HEK293 (cell line): ENCODE data around the gene ABCF1.

Source experiments
- CTCF ChIA-PET: fragments of 350-600 bp; formaldehyde crosslinking; extraction: SDS; loops from one replicate; lab custom pipeline; 2021; ENCODE audit warnings: antibody characterized with exemption; lab: Yijun Ruan, JAX
- POLR2A ChIA-PET: fragments of 300-600 bp; formaldehyde crosslinking; extraction: SDS; loops from one replicate; lab custom pipeline; 2020; ENCODE audit warnings: antibody characterized with exemption, inconsistent platforms; lab: Yijun Ruan, JAX
- H3K27ac ChIP-seq: fragments of 200-500 bp; sonication (Bioruptor generic); 2 replicates; pipeline ENCODE4 v1.5.1; 2014; ENCODE audit warnings: low read depth, low read length, control low read depth, inconsistent platforms; ENCODE audit errors: extremely low read depth
- H3K36me3 ChIP-seq, 2 experiments: fragments of 200-500 bp in 1 of 2; sonication (Bioruptor generic) in 1 of 2; 1 replicate in 1 of 2; 2 replicates in 1 of 2; pipeline ENCODE4 v1.5.1; 2014 to 2017; ENCODE audit warnings: inconsistent platforms in 2 of 2, low read length in 2 of 2; ENCODE audit not compliant: control insufficient read depth in 2 of 2, insufficient read depth in 1 of 2
- H3K4me1 ChIP-seq: fragments of 200-500 bp; sonication (Bioruptor generic); 2 replicates; pipeline ENCODE4 v1.5.1; 2014; ENCODE audit warnings: mild to moderate bottlenecking, low read length, inconsistent platforms; ENCODE audit not compliant: control insufficient read depth, insufficient read depth
- H3K4me3 ChIP-seq: 2 replicates; pipeline ENCODE4 v1.5.1; 2011; ENCODE audit warnings: low read depth, mild to moderate bottlenecking, control low read depth, low read length, moderate library complexity
- H3K9me3 ChIP-seq: fragments of 200-500 bp; sonication (Bioruptor generic); 2 replicates; pipeline ENCODE4 v1.5.1; 2014; ENCODE audit warnings: low read depth, low read length, inconsistent platforms; ENCODE audit not compliant: control insufficient read depth, insufficient read depth
- IKZF3 ChIP-seq: fragments of 450-650 bp; IDR thresholded peaks from 2 replicates; pipeline ENCODE4 v1.5.0; 2018; ENCODE audit warnings: missing biosample characterization, mild to moderate bottlenecking, missing genetic modification characterization, moderate library complexity
- PRDM2 ChIP-seq: fragments of 450-650 bp; formaldehyde crosslinking; IDR thresholded peaks from 2 replicates; pipeline ENCODE4 v1.5.1; 2016; ENCODE audit warnings: missing biosample characterization, missing genetic modification characterization, borderline replicate concordance
- ZNF121 ChIP-seq: fragments of 450-650 bp; formaldehyde crosslinking; IDR thresholded peaks from 2 replicates; pipeline ENCODE4 v1.5.1; 2016; ENCODE audit warnings: missing biosample characterization, missing genetic modification characterization
- ZNF133 ChIP-seq: fragments of 450-650 bp; formaldehyde crosslinking; IDR thresholded peaks from 2 replicates; pipeline ENCODE4 v1.5.1; 2016; ENCODE audit warnings: missing biosample characterization, missing genetic modification characterization
- ZNF311 ChIP-seq: fragments of 450-650 bp; formaldehyde crosslinking; IDR thresholded peaks from 2 replicates; pipeline ENCODE4 v1.5.1; 2017; ENCODE audit warnings: missing biosample characterization, missing genetic modification characterization, borderline replicate concordance
- ZNF488 ChIP-seq: fragments of 450-650 bp; formaldehyde crosslinking; IDR thresholded peaks from 2 replicates; pipeline ENCODE4 v1.5.1; 2016; ENCODE audit warnings: missing biosample characterization, missing genetic modification characterization
- ZNF549 ChIP-seq: fragments of 450-650 bp; IDR thresholded peaks from 2 replicates; pipeline ENCODE4 v1.5.1; 2018; ENCODE audit warnings: missing biosample characterization, missing genetic modification characterization, mild to moderate bottlenecking, inconsistent platforms, moderate library complexity
- ZNF830 ChIP-seq: fragments of 450-650 bp; IDR thresholded peaks from 2 replicates; pipeline ENCODE4 v1.5.0; 2018; ENCODE audit warnings: missing biosample characterization, missing genetic modification characterization, low read depth, mild to moderate bottlenecking, moderate library complexity
- TF ChIP-seq, protein P1 (sequence below): fragments of 450-650 bp; formaldehyde crosslinking; conservative IDR thresholded peaks from 2 replicates; pipeline ENCODE4 v1.5.1; 2016; ENCODE audit warnings: low read depth, missing biosample characterization, missing genetic modification characterization
- TF ChIP-seq, protein P2 (sequence below): fragments of 450-650 bp; formaldehyde crosslinking; IDR thresholded peaks from 2 replicates; pipeline ENCODE4 v1.5.1; 2017; ENCODE audit warnings: missing biosample characterization, missing genetic modification characterization
- TF ChIP-seq, protein P3 (sequence below): fragments of 450-650 bp; formaldehyde crosslinking; IDR thresholded peaks from 2 replicates; pipeline ENCODE4 v1.5.1; 2016; ENCODE audit warnings: missing biosample characterization, missing genetic modification characterization

Gene ABCF1

DNA sequence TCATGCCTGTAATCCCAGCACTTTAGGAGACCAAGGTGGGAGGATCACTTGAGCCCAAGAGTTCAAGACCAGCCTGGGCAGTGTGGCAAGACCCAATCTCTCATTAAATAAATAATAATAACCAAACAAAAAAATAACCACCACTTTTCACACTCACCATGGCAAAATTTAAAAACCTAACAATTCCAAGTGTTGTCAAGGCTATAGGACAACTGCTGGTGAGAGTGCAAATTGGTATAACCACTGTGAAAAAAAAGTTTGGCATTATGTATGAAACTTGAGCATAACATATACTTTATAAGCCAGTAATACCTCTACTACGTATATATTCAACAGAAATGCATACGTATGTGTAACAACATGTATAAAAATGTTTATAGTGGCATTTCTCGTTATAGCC, 10.3 kb upstream of the ABCF1 start:
- TF ChIP-seq IKZF3 (tag by site-specific recombination) (no peak), ZNF311 (tag by site-specific recombination) (no peak), ZNF830 (tag by site-specific recombination) (no peak), ZNF488 (no peak), PRDM2 (tag by site-specific recombination) (no peak), ZNF121 (tag by site-specific recombination) (no peak), ZNF549 (tag by site-specific recombination) (no peak), ZNF133 (no peak)
- TF ChIP-seq, protein P1, sequence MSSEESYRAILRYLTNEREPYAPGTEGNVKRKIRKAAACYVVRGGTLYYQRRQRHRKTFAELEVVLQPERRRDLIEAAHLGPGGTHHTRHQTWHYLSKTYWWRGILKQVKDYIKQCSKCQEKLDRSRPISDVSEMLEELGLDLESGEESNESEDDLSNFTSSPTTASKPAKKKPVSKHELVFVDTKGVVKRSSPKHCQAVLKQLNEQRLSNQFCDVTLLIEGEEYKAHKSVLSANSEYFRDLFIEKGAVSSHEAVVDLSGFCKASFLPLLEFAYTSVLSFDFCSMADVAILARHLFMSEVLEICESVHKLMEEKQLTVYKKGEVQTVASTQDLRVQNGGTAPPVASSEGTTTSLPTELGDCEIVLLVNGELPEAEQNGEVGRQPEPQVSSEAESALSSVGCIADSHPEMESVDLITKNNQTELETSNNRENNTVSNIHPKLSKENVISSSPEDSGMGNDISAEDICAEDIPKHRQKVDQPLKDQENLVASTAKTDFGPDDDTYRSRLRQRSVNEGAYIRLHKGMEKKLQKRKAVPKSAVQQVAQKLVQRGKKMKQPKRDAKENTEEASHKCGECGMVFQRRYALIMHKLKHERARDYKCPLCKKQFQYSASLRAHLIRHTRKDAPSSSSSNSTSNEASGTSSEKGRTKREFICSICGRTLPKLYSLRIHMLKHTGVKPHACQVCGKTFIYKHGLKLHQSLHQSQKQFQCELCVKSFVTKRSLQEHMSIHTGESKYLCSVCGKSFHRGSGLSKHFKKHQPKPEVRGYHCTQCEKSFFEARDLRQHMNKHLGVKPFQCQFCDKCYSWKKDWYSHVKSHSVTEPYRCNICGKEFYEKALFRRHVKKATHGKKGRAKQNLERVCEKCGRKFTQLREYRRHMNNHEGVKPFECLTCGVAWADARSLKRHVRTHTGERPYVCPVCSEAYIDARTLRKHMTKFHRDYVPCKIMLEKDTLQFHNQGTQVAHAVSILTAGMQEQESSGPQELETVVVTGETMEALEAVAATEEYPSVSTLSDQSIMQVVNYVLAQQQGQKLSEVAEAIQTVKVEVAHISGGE, result no peak
- TF ChIP-seq, protein P2, sequence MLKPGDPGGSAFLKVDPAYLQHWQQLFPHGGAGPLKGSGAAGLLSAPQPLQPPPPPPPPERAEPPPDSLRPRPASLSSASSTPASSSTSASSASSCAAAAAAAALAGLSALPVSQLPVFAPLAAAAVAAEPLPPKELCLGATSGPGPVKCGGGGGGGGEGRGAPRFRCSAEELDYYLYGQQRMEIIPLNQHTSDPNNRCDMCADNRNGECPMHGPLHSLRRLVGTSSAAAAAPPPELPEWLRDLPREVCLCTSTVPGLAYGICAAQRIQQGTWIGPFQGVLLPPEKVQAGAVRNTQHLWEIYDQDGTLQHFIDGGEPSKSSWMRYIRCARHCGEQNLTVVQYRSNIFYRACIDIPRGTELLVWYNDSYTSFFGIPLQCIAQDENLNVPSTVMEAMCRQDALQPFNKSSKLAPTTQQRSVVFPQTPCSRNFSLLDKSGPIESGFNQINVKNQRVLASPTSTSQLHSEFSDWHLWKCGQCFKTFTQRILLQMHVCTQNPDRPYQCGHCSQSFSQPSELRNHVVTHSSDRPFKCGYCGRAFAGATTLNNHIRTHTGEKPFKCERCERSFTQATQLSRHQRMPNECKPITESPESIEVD (tag by site-specific recombination), result no peak
- TF ChIP-seq, protein P3, sequence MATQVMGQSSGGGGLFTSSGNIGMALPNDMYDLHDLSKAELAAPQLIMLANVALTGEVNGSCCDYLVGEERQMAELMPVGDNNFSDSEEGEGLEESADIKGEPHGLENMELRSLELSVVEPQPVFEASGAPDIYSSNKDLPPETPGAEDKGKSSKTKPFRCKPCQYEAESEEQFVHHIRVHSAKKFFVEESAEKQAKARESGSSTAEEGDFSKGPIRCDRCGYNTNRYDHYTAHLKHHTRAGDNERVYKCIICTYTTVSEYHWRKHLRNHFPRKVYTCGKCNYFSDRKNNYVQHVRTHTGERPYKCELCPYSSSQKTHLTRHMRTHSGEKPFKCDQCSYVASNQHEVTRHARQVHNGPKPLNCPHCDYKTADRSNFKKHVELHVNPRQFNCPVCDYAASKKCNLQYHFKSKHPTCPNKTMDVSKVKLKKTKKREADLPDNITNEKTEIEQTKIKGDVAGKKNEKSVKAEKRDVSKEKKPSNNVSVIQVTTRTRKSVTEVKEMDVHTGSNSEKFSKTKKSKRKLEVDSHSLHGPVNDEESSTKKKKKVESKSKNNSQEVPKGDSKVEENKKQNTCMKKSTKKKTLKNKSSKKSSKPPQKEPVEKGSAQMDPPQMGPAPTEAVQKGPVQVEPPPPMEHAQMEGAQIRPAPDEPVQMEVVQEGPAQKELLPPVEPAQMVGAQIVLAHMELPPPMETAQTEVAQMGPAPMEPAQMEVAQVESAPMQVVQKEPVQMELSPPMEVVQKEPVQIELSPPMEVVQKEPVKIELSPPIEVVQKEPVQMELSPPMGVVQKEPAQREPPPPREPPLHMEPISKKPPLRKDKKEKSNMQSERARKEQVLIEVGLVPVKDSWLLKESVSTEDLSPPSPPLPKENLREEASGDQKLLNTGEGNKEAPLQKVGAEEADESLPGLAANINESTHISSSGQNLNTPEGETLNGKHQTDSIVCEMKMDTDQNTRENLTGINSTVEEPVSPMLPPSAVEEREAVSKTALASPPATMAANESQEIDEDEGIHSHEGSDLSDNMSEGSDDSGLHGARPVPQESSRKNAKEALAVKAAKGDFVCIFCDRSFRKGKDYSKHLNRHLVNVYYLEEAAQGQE (tag by site-specific recombination), result no peak
- peaks cover 10 to 36% of the 10 kb centered on the region in 2 experiments; a peak in 2 of 3 replicates for H3K36me3 ChIP-seq
- H3K27ac ChIP-seq, result no peak overlapping the region
- CTCF ChIA-PET, result no interaction called here
- POLR2A ChIA-PET, result no interaction called here
- no peaks in the 10 kb centered on the region for H3K9me3 ChIP-seq
- H3K4me1 ChIP-seq, result 0 out of 2 replicates have a peak, but pooled peaks cover 3% of the 10 kb centered on the region
- H3K4me3 ChIP-seq, result no peak overlapping the region
